GM06990 (cell line): Measurements from ENCODE around the gene LHFPL2.

Experiments used
- DNase-seq: peaks from one replicate; pipeline ENCODE4 v3.0.0-alpha.2; 2011; ENCODE audit not compliant: insufficient read length; ENCODE audit errors: extremely low read depth
- H3K27me3 ChIP-seq: replicated peaks from 2 replicates; pipeline ENCODE4 v1.6.0; 2011; ENCODE audit warnings: low read length; ENCODE audit not compliant: control insufficient read depth, insufficient read depth
- H3K36me3 ChIP-seq: 2 replicates; pipeline ENCODE4 v1.5.1; 2011; ENCODE audit warnings: low read length; ENCODE audit not compliant: control insufficient read depth, insufficient read depth
- H3K4me3 ChIP-seq: replicated peaks from 2 replicates; pipeline ENCODE4 v1.5.1; 2011; ENCODE audit warnings: low read depth, mild to moderate bottlenecking, control low read depth, low read length
- CTCF ChIP-seq: IDR thresholded peaks from 2 replicates; pipeline ENCODE4 v1.5.1; 2011; ENCODE audit warnings: low read length, control low read depth, mild to moderate bottlenecking, inconsistent platforms; ENCODE audit not compliant: insufficient read depth, poor library complexity, severe bottlenecking

Gene LHFPL2

GRCh38 chr5:78661044-78661443 is 12.5 kb upstream of the LHFPL2 start:
- Histone ChIP-seq H3K4me3 (no peak overlapping the region), H3K27me3 (no peaks in the 10 kb centered on the region), H3K36me3 (no peaks in the 10 kb centered on the region)
- TF ChIP-seq CTCF: no peak
- DNase-seq: no peak

- Histone ChIP-seq H3K4me3 (no peak overlapping the region), H3K27me3 (no peaks in the 10 kb centered on the region), H3K36me3 (no peaks in the 10 kb centered on the region)
- no peak for TF ChIP-seq CTCF
- DNase-seq: no peak
Observed at GRCh38 chr5:78660401-78660800, 11.8 kb upstream of the LHFPL2 start.

- DNase-seq: no peak
- H3K27me3 ChIP-seq: no peaks in the 10 kb centered on the region
- no peak for TF ChIP-seq CTCF
- H3K36me3 ChIP-seq: no peaks in the 10 kb centered on the region
- no peak overlapping the region for H3K4me3 ChIP-seq
Observed at GRCh38 chr5:78659714-78660113, 11.1 kb upstream of the LHFPL2 start.

GRCh38 chr5:78659114-78659513 is 10.5 kb upstream of the LHFPL2 start:
- TF ChIP-seq CTCF: no peak
- no peak for DNase-seq
- Histone ChIP-seq H3K4me3 (no peak overlapping the region), H3K27me3 (no peaks in the 10 kb centered on the region), H3K36me3 (no peaks in the 10 kb centered on the region)

GRCh38 chr5:78657201-78657600 is 8.6 kb upstream of the LHFPL2 start:
- no peak for DNase-seq
- no peaks in the 10 kb centered on the region for H3K36me3 ChIP-seq
- H3K4me3 ChIP-seq: no peak overlapping the region
- no peak for TF ChIP-seq CTCF
- H3K27me3 ChIP-seq: no peaks in the 10 kb centered on the region

GRCh38 chr5:78655746-78656290 is 7.2 kb upstream of the LHFPL2 start:
- H3K27me3 ChIP-seq: no peaks in the 10 kb centered on the region
- no peak for TF ChIP-seq CTCF
- H3K4me3 ChIP-seq: no peak overlapping the region
- no peak for DNase-seq
- no peaks in the 10 kb centered on the region for H3K36me3 ChIP-seq
